Rectal smooth muscle tissue (tissue), 1 donor: ENCODE data around the gene TAF6L.

ENCODE experiments used
- H3K27ac ChIP-seq: one replicate; pipeline ENCODE4 v1.7.0; 2013; ENCODE audit warnings: low read depth, low read length, inconsistent platforms
- H3K27me3 ChIP-seq: one replicate; pipeline ENCODE4 v1.7.0; 2013; ENCODE audit warnings: low read length; ENCODE audit not compliant: control insufficient read depth, insufficient read depth
- H3K36me3 ChIP-seq: one replicate; pipeline ENCODE4 v1.7.0; 2013; ENCODE audit warnings: low read length; ENCODE audit not compliant: control insufficient read depth, insufficient read depth
- H3K4me1 ChIP-seq: one replicate; pipeline ENCODE4 v1.7.0; 2013; ENCODE audit warnings: low read length; ENCODE audit not compliant: control insufficient read depth, insufficient read depth
- H3K4me3 ChIP-seq: one replicate; pipeline ENCODE4 v1.7.0; 2013; ENCODE audit warnings: low read length
- H3K9ac ChIP-seq: one replicate; pipeline ENCODE4 v1.7.0; 2013; ENCODE audit warnings: low read length

Gene TAF6L

GRCh38 chr11:62830904-62831519 is 59.8 kb downstream of the TAF6L start:
- Histone ChIP-seq H3K27ac (peak overlapping the region; percentile 98), H3K9ac (peak overlapping the region; percentile 81), H3K4me3 (peak overlapping the region; percentile 83), H3K27me3 (no peaks in the 10 kb centered on the region), H3K4me1 (peaks cover 6% of the 10 kb centered on the region), H3K36me3 (peaks cover 17% of the 10 kb centered on the region)

DNA sequence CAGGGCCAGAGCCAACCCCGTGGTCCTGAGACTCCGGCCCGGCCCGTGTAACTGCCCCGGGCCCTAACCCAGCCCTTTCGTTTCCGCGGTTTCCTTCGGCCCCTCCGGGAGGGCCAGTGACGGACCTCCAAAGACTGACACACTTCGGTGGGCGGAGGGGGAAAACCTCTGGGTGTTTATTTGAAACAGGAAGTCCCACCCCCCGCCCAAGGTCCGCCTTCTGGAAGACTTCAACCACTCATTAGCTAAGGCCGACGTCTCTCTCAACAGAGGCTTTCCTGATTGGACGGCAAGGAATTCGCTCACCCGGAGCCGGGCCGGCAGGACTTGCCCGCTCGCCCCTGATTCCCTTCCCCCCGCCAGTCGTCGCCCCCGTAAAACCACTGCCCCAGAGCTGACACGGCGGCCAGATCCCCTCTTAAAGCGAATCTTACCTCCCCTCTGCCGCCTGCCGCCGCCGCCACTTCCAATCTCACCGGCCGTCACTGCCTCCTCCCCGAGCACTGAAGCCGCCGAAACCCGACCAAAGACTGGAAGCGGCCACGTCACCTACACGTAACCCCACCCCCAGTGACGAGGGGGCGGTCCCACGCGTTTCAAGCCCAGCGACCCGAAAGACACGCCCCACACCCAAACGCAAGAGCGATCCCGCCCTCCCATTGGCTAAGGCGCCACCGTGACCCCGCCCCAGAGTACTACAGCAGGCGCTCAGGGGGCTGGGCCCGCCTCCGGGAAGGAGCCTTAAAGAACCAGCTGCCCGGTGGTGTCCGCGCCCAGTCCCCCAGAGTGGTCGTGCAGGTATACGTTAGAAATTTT is 60.5 kb downstream of the TAF6L start, which contains the start of gene STX5:
Gene STX5, minus strand, starts transcription at position 532 of the 816 bp plus-strand sequence. CDS start 808 bp downstream, outside the sequence.
- Histone ChIP-seq H3K9ac (peak within 1 kb of the TSS; percentile 98), H3K4me1 (peaks cover 6% of the 10 kb centered on the region), H3K27ac (peak within 1 kb of the TSS; percentile 98), H3K36me3 (peaks cover 17% of the 10 kb centered on the region), H3K27me3 (no peaks in the 10 kb centered on the region), H3K4me3 (peak within 1 kb of the TSS; percentile 94)

GRCh38 chr11:62832336-62833234 is 61.4 kb downstream of the TAF6L start, which contains the start of gene TEX54:
TEX54 (minus strand) TSS chr11:62832841.
- no peaks in the 10 kb centered on the region for H3K27me3 ChIP-seq
- peak within 1 kb of the TSS; percentile 98 for H3K9ac ChIP-seq
- peaks cover 9% of the 10 kb centered on the region for H3K36me3 ChIP-seq
- H3K27ac ChIP-seq, result peak within 1 kb of the TSS; percentile 98
- H3K4me1 ChIP-seq, result peaks cover 6% of the 10 kb centered on the region
- peak within 1 kb of the TSS; percentile 94 for H3K4me3 ChIP-seq

DNA sequence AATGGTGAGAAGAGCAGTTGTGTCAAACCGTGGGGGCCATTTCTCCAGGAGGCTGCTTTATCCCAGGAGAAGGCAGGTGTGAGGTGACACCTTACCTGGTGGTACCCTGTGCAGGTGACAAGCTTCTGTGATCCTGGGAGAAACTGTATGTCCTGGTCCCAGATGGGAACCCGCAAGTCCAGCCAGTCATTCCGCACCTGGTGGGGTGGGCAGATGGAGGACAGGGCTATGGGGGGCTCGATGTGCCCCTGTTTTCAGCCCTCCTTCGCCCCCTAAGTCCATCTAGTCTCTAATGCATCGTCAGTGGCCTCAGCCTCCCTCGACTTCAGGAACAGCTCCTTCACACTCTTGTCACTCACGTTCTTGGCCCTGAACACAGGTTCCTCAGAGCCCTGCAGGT is 64.1 kb downstream of the TAF6L start:
- no peak overlapping the region for H3K9ac ChIP-seq
- peaks cover 9% of the 10 kb centered on the region for H3K4me1 ChIP-seq
- no peaks in the 10 kb centered on the region for H3K27me3 ChIP-seq
- no peak overlapping the region for H3K27ac ChIP-seq
- H3K36me3 ChIP-seq, result peaks cover 9% of the 10 kb centered on the region
- no peak overlapping the region for H3K4me3 ChIP-seq
